ENCODE measurements around the gene FHIT. TPM values are rescaled to one million over a fixed set of nuclear protein-coding genes. Genes with fewer than 3 reads are reported as not detected.

FHIT gene
- total and polyA plus RNA-seq, 10 of the 15 experiments (the other 5 are each of a cell fraction or from before 2014, with no cell fraction given): 4.2 to 14.9 (median 9.4) TPM

DNA sequence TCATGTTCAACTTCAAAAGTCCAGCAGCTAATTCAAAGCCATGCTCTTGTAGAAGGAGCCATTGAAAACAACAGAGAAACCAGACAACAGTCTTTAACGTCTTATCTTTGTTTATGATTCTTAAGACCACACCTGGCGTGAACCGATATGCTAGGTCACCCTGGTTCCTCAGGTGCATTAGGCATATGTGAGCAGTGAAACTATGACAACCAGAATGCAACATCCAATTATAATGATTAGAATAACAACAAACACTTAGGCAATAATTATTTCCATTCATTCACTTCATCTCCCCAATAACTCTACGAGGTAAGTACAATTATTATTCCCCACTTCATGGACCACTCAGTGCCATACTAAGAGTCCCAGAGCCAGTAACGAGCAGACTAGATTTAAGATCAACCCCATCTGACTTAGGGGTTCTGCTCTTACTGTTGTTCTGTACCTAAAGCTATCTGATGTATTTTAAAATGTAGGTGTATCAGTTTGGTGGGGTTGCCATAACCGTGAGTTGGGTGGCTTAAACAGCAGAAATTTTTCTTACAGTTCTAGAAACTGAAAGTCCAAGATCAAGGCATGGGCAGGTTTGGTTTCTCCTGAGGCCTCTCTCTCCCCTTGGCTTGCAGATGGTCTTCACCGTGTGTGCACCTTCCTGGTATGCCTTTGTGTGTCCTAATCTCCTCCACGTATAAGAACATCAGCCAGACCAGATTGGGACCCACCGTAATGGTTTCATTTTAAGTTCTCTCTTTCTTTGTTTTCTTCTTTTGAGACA lies 1203.6 kb downstream of the FHIT start:
- DNase-seq (ENCODE audit: low read depth, low spot score) (no peak), ATAC-seq (no peak), FAIRE-seq (no peak)
- no peaks in the 10 kb centered on the region for H3K36me3 ChIP-seq (ENCODE audit: control insufficient read depth in 2 of 2, insufficient read depth in 2 of 2, low read length in 1 of 2)
- in situ Hi-C loops (cut with MboI): no loop called here
- no peak overlapping the region for H3K4me2 ChIP-seq (ENCODE audit: control insufficient read depth, insufficient read depth)
- H3K27me3 ChIP-seq (replicated peaks in 1 of 2; ENCODE audit: control insufficient read depth in 2 of 2, insufficient read depth in 2 of 2, low read length in 1 of 2): no peaks in the 10 kb centered on the region
- RAD21 ChIA-PET (ENCODE audit: unreplicated experiment): no interaction called here
- CTCF ChIA-PET: no interaction called here
- SMC1A ChIA-PET (ENCODE audit: uncharacterized antibody, unreplicated experiment): interaction anchor here (0.6 kb wide), 1 partner anchor 12 kb away, joined by 3 read pairs; no protein-coding TSS in a partner anchor
- H3K27ac ChIP-seq (ENCODE audit: control insufficient read depth, insufficient read depth): no peak overlapping the region
- BruUV-seq (replicated peaks): no TSS peak
- H3K4me3 ChIP-seq: no peak overlapping the region
- H3K9me3 ChIP-seq (replicated peaks; ENCODE audit: control insufficient read depth, insufficient read depth, low read length): no peaks in the 10 kb centered on the region; the same call in 2 of the 3 replicates
- no peaks in the 10 kb centered on the region for H3K4me1 ChIP-seq (ENCODE audit: control insufficient read depth, insufficient read depth, low read length)
- no peaks in the 10 kb centered on the region for H4K20me1 ChIP-seq (ENCODE audit: control insufficient read depth, insufficient read depth)
- TF ChIP-seq KDM1A (IDR thresholded peaks at IDR 0.05; ENCODE audit: borderline replicate concordance) (no peak), TCF12 (IDR thresholded peaks at IDR 0.05; ENCODE audit: low read depth, low read length) (no peak), DPF2 (IDR thresholded peaks at IDR 0.05) (no peak), BRCA1 (IDR thresholded peaks at IDR 0.05; ENCODE audit: low read depth, low read length) (no peak), YY1 (IDR thresholded peaks at IDR 0.05; ENCODE audit: low read depth, low read length) (no peak), RUNX3 (IDR thresholded peaks at IDR 0.05; ENCODE audit: low read length) (no peak), STAT3 (IDR thresholded peaks at IDR 0.05; ENCODE audit: low read depth, low read length) (no peak)
- TF ChIP-seq, protein P1, sequence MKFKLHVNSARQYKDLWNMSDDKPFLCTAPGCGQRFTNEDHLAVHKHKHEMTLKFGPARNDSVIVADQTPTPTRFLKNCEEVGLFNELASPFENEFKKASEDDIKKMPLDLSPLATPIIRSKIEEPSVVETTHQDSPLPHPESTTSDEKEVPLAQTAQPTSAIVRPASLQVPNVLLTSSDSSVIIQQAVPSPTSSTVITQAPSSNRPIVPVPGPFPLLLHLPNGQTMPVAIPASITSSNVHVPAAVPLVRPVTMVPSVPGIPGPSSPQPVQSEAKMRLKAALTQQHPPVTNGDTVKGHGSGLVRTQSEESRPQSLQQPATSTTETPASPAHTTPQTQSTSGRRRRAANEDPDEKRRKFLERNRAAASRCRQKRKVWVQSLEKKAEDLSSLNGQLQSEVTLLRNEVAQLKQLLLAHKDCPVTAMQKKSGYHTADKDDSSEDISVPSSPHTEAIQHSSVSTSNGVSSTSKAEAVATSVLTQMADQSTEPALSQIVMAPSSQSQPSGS (IDR thresholded peaks at IDR 0.05; ENCODE audit: low read length): no peak
- TF ChIP-seq, protein P2, sequence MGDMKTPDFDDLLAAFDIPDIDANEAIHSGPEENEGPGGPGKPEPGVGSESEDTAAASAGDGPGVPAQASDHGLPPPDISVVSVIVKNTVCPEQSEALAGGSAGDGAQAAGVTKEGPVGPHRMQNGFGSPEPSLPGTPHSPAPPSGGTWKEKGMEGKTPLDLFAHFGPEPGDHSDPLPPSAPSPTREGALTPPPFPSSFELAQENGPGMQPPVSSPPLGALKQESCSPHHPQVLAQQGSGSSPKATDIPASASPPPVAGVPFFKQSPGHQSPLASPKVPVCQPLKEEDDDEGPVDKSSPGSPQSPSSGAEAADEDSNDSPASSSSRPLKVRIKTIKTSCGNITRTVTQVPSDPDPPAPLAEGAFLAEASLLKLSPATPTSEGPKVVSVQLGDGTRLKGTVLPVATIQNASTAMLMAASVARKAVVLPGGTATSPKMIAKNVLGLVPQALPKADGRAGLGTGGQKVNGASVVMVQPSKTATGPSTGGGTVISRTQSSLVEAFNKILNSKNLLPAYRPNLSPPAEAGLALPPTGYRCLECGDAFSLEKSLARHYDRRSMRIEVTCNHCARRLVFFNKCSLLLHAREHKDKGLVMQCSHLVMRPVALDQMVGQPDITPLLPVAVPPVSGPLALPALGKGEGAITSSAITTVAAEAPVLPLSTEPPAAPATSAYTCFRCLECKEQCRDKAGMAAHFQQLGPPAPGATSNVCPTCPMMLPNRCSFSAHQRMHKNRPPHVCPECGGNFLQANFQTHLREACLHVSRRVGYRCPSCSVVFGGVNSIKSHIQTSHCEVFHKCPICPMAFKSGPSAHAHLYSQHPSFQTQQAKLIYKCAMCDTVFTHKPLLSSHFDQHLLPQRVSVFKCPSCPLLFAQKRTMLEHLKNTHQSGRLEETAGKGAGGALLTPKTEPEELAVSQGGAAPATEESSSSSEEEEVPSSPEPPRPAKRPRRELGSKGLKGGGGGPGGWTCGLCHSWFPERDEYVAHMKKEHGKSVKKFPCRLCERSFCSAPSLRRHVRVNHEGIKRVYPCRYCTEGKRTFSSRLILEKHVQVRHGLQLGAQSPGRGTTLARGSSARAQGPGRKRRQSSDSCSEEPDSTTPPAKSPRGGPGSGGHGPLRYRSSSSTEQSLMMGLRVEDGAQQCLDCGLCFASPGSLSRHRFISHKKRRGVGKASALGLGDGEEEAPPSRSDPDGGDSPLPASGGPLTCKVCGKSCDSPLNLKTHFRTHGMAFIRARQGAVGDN (IDR thresholded peaks at IDR 0.05): no peak
- TF ChIP-seq, protein P3, sequence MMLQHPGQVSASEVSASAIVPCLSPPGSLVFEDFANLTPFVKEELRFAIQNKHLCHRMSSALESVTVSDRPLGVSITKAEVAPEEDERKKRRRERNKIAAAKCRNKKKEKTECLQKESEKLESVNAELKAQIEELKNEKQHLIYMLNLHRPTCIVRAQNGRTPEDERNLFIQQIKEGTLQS (IDR thresholded peaks at IDR 0.05; ENCODE audit: borderline replicate concordance, extremely low read depth, low read depth, low read length): no peak
- intact Hi-C loops (cut with micrococcal nuclease; ENCODE audit: unreplicated experiment): no loop called here
- no peak overlapping the region for H3K9ac ChIP-seq (ENCODE audit: control insufficient read depth, insufficient read depth, low read length)
- POLR2A ChIA-PET: no interaction called here
- no peak overlapping the region for H2AFZ ChIP-seq (ENCODE audit: control insufficient read depth, low read depth, low read length)
- no peaks in the 10 kb centered on the region for H3K79me2 ChIP-seq (ENCODE audit: control insufficient read depth, insufficient read depth, low read length)
- WGBS (ENCODE audit: insufficient coverage, insufficient replicate concordance, low lambda C conversion rate, missing lambda C conversion rate): 62% methylated on average over 9 of the region's 9 CpGs
